SJSA1 (cell line): ENCODE measurements around the gene GATAD2A. TPM values are rescaled to one million over a fixed set of nuclear protein-coding genes. Genes with fewer than 3 reads are reported as not detected.

Experiments
- DNase-seq, 2 experiments: peaks; one replicate each; pipeline ENCODE4 v3.0.0-alpha.2; 2015 to 2020; ENCODE audit warnings: low spot score in 2 of 2, low read depth in 1 of 2
- H3K27ac ChIP-seq: fragments of 250-450 bp; sonication (Bioruptor Pico); 2 replicates; pipeline ENCODE4 v1.5.1; 2020; ENCODE audit warnings: mild to moderate bottlenecking, moderate library complexity
- H3K27me3 ChIP-seq: fragments of 250-450 bp; sonication (Bioruptor Pico); replicated peaks from 2 replicates; pipeline ENCODE4 v1.5.1; 2020; ENCODE audit warnings: mild to moderate bottlenecking, moderate library complexity
- H3K36me3 ChIP-seq: fragments of 250-450 bp; sonication (Bioruptor Pico); 2 replicates; pipeline ENCODE4 v1.5.1; 2020; ENCODE audit warnings: mild to moderate bottlenecking
- H3K4me1 ChIP-seq: fragments of 250-450 bp; sonication (Bioruptor Pico); replicated peaks from 2 replicates; pipeline ENCODE4 v1.6.1; 2021; ENCODE audit warnings: mild to moderate bottlenecking
- H3K4me3 ChIP-seq: fragments of 250-450 bp; sonication (Bioruptor Pico); 2 replicates; pipeline ENCODE4 v1.5.1; 2020; ENCODE audit warnings: mild to moderate bottlenecking
- H3K9me3 ChIP-seq: fragments of 250-450 bp; sonication (Bioruptor Pico); replicated peaks from 2 replicates; pipeline ENCODE4 v1.5.1; 2020; ENCODE audit warnings: mild to moderate bottlenecking
- total RNA-seq: library from RNA; depleted of rRNA; stranded (reverse); fragments of >200 nt; shearing (Covaris generic); gene quantifications from 2 replicates; pipeline ENCODE4 v1.2.3, GENCODE V29; 2014

GATAD2A gene
- total RNA-seq, 1 experiment from 2014 or later: 45.9 TPM

- Histone ChIP-seq H3K27me3 (no peaks in the 10 kb centered on the region), H3K9me3 (no peaks in the 10 kb centered on the region), H3K4me1 (peaks cover 14% of the 10 kb centered on the region), H3K27ac (no peak overlapping the region), H3K4me3 (no peak overlapping the region), H3K36me3 (peaks cover 63% of the 10 kb centered on the region)
- no peak for DNase-seq
Measured at GRCh38 chr19:19492026-19492610, 86.6 kb downstream of the GATAD2A start.

DNA sequence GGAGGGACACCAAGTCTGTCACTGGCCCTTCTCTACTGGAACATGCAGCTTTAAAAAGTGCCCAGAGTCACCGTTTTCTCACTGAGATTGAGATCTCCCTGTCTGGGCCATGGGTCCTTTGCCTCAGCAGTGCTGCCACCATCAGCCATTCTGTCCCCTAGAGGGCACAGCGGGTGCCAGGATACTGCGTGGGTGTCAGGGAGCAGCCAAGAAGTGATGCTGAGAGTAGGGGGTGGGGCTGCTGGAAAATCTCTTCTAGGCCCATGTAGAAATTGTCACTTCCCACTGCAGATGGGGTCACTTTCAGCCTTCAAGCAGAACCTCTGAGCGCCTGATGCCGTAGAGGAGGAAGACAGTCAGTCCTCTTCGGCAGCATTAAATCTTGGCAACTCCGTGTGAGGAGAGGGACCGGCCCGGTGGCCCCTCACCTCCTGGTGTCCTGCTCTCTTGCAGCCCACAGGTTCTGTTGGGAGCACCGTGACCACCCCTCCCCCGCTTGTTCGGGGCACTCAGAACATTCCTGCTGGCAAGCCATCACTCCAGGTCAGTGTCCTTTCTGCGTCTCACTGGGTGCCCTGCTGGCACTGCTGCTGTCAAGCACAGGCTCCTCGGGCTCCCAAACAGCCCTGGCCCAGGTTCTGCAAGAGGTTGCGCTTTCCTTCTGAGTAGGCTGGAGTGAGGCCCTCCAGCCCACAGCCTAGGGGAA lies 88.5 kb downstream of the GATAD2A start:
- DNase-seq: no peak
- no peaks in the 10 kb centered on the region for H3K27me3 ChIP-seq
- peaks cover 82% of the 10 kb centered on the region for H3K36me3 ChIP-seq
- H3K4me3 ChIP-seq: no peak overlapping the region
- H3K4me1 ChIP-seq: peaks cover 9% of the 10 kb centered on the region
- H3K9me3 ChIP-seq: no peaks in the 10 kb centered on the region
- H3K27ac ChIP-seq: no peak overlapping the region

DNA sequence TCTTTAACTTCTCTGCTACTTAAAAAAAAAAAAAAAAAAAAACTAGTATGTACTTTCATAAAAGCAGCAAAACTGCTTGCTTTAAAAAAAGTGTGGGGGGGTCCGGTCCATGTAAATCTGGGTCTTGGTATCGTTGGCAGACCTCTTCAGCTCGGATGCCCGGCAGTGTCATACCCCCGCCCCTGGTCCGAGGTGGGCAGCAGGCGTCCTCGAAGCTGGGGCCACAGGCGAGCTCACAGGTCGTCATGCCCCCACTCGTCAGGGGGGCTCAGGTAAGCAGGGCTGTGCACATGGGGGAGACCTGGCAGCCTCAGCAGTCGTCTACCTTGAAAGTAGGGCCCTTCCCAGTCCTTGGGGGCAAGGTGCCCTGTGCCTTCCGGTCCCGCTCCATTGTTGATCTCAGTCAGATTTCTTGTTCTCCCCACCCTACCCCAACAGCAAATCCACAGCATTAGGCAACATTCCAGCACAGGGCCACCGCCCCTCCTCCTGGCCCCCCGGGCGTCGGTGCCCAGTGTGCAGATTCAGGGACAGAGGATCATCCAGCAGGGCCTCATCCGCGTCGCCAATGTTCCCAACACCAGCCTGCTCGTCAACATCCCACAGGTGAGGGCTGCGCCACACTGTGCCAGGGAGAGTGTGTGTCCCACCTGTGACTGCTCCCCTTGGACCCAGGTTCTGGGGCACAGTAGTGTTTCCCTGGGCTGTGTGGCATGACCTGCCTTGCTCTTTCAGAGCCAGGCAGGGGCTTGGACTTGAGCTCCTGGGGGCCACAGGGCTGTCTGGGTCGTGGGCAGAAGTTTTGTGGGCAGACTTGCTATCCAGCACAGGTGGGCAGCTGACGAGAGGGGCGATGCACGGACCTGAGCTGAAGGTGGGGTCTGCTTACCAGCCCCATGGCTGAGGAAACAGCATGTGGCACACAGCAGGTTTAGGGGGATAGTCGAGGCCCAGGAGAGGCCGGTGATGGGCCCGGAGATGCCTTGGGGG lies 90.4 kb downstream of the GATAD2A start:
- Histone ChIP-seq H3K4me1 (no peaks in the 10 kb centered on the region), H3K9me3 (no peaks in the 10 kb centered on the region), H3K36me3 (peaks cover 94% of the 10 kb centered on the region), H3K27me3 (no peaks in the 10 kb centered on the region), H3K27ac (no peak overlapping the region), H3K4me3 (no peak overlapping the region)
- no peak for DNase-seq

- no peaks in the 10 kb centered on the region for H3K27me3 ChIP-seq
- no peak overlapping the region for H3K27ac ChIP-seq
- H3K4me3 ChIP-seq: no peak overlapping the region
- H3K36me3 ChIP-seq: peaks cover 95% of the 10 kb centered on the region
- H3K4me1 ChIP-seq: no peaks in the 10 kb centered on the region
- no peaks in the 10 kb centered on the region for H3K9me3 ChIP-seq
- no peak for DNase-seq
Measured at GRCh38 chr19:19498255-19498991, 92.9 kb downstream of the GATAD2A start.

- H3K4me3 ChIP-seq: no peak overlapping the region
- H3K9me3 ChIP-seq: no peaks in the 10 kb centered on the region
- no peak overlapping the region for H3K27ac ChIP-seq
- no peaks in the 10 kb centered on the region for H3K27me3 ChIP-seq
- DNase-seq: no peak
- H3K36me3 ChIP-seq: peaks cover 97% of the 10 kb centered on the region
- no peaks in the 10 kb centered on the region for H3K4me1 ChIP-seq
Measured at GRCh38 chr19:19499272-19499995, 94.0 kb downstream of the GATAD2A start.

DNA sequence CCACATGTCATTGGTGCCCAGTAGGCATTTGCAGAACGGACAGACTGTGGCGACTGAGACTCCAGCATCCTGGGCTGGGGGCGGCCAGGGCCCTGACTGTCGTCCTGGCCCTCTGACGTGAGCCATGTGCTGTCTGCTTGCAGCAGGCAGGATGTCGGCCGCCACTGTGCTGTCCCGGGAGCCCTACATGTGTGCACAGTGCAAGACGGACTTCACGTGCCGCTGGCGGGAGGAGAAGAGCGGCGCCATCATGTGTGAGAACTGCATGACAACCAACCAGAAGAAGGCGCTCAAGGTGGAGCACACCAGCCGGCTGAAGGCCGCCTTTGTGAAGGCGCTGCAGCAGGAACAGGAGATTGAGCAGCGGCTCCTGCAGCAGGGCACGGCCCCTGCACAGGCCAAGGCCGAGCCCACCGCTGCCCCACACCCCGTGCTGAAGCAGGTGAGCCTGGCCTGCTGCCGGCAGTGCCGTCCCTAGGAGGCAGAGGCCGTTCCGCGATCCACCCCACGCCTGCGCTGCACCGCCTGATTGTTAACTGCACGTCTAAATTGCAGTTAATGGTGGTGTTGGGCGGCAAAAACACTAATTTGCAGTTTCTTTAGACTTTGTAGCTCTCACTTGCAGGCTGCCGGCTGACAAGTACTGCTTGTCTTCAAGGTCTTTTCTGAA lies 95.6 kb downstream of the GATAD2A start:
- H3K4me1 ChIP-seq: no peaks in the 10 kb centered on the region
- no peaks in the 10 kb centered on the region for H3K27me3 ChIP-seq
- H3K9me3 ChIP-seq: no peaks in the 10 kb centered on the region
- H3K4me3 ChIP-seq: no peak overlapping the region
- H3K27ac ChIP-seq: no peak overlapping the region
- DNase-seq: no peak
- H3K36me3 ChIP-seq: peaks cover 98% of the 10 kb centered on the region

DNA sequence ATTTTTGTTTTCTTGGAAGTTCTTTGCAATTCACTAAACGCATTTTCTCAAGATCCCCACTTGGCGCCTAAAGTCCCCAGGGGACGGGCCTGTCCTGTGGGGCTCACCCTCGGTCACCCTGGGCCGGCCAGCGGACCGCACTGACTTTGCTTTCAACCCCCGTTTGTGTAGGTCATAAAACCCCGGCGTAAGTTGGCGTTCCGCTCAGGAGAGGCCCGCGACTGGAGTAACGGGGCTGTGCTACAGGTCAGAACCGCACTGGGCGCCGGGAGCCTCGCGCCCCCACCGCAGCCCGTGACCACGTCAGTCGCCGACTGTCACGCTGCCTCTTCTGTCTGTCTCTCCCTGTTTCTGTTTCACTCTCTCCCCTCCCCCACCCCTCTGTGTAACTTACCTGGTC lies 96.3 kb downstream of the GATAD2A start:
- no peaks in the 10 kb centered on the region for H3K4me1 ChIP-seq
- H3K27ac ChIP-seq: no peak overlapping the region
- H3K4me3 ChIP-seq: no peak overlapping the region
- peaks cover 94% of the 10 kb centered on the region for H3K36me3 ChIP-seq
- no peak for DNase-seq
- H3K27me3 ChIP-seq: no peaks in the 10 kb centered on the region
- H3K9me3 ChIP-seq: no peaks in the 10 kb centered on the region

- Histone ChIP-seq H3K27ac (no peak overlapping the region), H3K4me1 (no peaks in the 10 kb centered on the region), H3K9me3 (no peaks in the 10 kb centered on the region), H3K36me3 (peaks cover 90% of the 10 kb centered on the region), H3K4me3 (no peak overlapping the region), H3K27me3 (no peaks in the 10 kb centered on the region)
- no peak for DNase-seq
Measured at GRCh38 chr19:19502281-19502680, 96.8 kb downstream of the GATAD2A start.

- no peak overlapping the region for H3K27ac ChIP-seq
- no peaks in the 10 kb centered on the region for H3K9me3 ChIP-seq
- no peaks in the 10 kb centered on the region for H3K27me3 ChIP-seq
- no peaks in the 10 kb centered on the region for H3K4me1 ChIP-seq
- peaks cover 88% of the 10 kb centered on the region for H3K36me3 ChIP-seq
- H3K4me3 ChIP-seq: no peak overlapping the region
- no peak for DNase-seq
Measured at GRCh38 chr19:19502808-19503602, 97.5 kb downstream of the GATAD2A start.

DNA sequence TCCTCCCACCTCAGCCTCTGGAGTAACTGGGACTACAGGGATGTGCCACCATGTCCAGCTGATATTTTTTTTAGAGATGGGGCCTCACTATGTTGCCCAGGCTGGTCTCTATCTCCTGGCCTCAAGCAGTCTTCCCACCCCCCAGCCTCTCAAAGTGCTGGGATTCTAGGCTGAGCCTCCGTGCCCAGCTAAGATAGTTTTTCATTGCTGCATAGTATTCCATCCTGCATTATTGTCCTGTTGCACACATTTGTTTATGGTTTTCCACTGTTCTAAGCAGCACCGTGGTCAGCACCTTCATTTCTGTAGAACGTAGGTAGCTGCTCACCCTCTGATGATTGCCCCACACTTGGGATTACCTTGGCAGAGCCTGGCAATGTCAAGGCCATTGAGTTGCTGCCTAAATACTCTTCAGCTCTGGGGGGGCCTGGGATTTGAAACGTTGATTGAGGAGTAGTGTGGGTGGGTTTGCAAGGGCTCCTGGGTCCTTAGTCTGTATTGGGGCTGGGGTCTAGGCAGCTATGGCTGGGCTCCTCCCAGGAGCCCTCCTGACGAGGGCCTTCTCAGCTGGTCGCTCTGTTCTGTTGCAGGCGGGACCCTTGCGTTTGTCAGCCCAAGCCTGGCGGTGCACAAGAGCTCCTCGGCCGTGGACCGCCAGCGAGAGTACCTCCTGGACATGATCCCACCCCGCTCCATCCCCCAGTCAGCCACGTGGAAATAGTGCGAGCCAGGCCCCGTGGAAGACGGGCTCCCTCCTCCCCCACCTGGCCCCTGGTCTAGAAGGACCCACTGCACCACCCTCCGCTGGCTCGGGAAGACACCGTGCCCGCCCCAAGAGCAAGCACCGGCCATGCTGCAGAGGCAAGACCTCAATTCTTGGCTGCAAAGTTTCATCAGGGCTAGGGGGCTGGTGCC lies 99.5 kb downstream of the GATAD2A start:
- H3K4me3 ChIP-seq: no peak overlapping the region
- H3K4me1 ChIP-seq: no peaks in the 10 kb centered on the region
- no peak for DNase-seq
- no peaks in the 10 kb centered on the region for H3K9me3 ChIP-seq
- peaks cover 69% of the 10 kb centered on the region for H3K36me3 ChIP-seq
- H3K27me3 ChIP-seq: no peaks in the 10 kb centered on the region
- no peak overlapping the region for H3K27ac ChIP-seq

- DNase-seq: no peak
- H3K4me1 ChIP-seq: no peaks in the 10 kb centered on the region
- H3K27me3 ChIP-seq: no peaks in the 10 kb centered on the region
- H3K27ac ChIP-seq: no peak overlapping the region
- H3K9me3 ChIP-seq: no peaks in the 10 kb centered on the region
- H3K36me3 ChIP-seq: peaks cover 61% of the 10 kb centered on the region
- H3K4me3 ChIP-seq: no peak overlapping the region
Measured at GRCh38 chr19:19505669-19506326, 100.3 kb downstream of the GATAD2A start.
